A673 (cell line): ENCODE data around the gene FRMD6. TPM values are rescaled to one million over a fixed set of nuclear protein-coding genes. Genes with fewer than 3 reads are reported as not detected.

ENCODE experiments used
- BruUV-seq: library from RNA; stranded (reverse); fragments of 400-500 nt; replicated peaks from 2 replicates; lab custom pipeline; 2021; lab: Mats Ljungman, UMichigan
- CTCF ChIA-PET: fragments of 300-600 bp; sonication (Branson Sonifier 250); formaldehyde crosslinking; loops from one replicate; lab custom pipeline; 2022; ENCODE audit warnings: antibody characterized with exemption; lab: Charles Lee
- POLR2A ChIA-PET: fragments of 300-600 bp; sonication (Branson Sonifier 250); formaldehyde crosslinking; loops from one replicate; lab custom pipeline; 2022; ENCODE audit warnings: antibody characterized with exemption; ENCODE audit not compliant: low non-redundant PET; lab: Charles Lee
- DNase-seq: peaks from one replicate; pipeline ENCODE4 v3.0.0-alpha.2; 2015; ENCODE audit warnings: low spot score
- H3K27ac ChIP-seq: fragments of 200-600 bp; sonication (generic); 2 replicates; pipeline ENCODE4 v1.5.1; 2016; ENCODE audit warnings: mixed run types, low read depth, mild to moderate bottlenecking, mixed read lengths, antibody characterized with exemption, low read length; ENCODE audit not compliant: poor library complexity, severe bottlenecking
- H3K27me3 ChIP-seq: fragments of 200-600 bp; sonication (generic); replicated peaks from 2 replicates; pipeline ENCODE4 v1.6.1; 2017; ENCODE audit warnings: mixed run types, low read depth, mild to moderate bottlenecking, mixed read lengths, antibody characterized with exemption, low read length; ENCODE audit not compliant: insufficient read depth, poor library complexity
- H3K36me3 ChIP-seq: fragments of 200-600 bp; sonication (generic); 2 replicates; pipeline ENCODE4 v1.6.1; 2016; ENCODE audit warnings: mixed run types, mild to moderate bottlenecking, mixed read lengths, antibody characterized with exemption, low read length; ENCODE audit not compliant: insufficient read depth, poor library complexity, severe bottlenecking
- H3K4me1 ChIP-seq: fragments of 200-600 bp; sonication (generic); 2 replicates; pipeline ENCODE4 v1.6.1; 2017; ENCODE audit warnings: mixed run types, mild to moderate bottlenecking, mixed read lengths, antibody characterized with exemption, low read length; ENCODE audit not compliant: insufficient read depth, poor library complexity, severe bottlenecking
- H3K4me3 ChIP-seq: fragments of 200-600 bp; sonication (generic); 2 replicates; pipeline ENCODE4 v1.5.1; 2016; ENCODE audit warnings: low read depth, mixed run types, mild to moderate bottlenecking, mixed read lengths, low read length; ENCODE audit not compliant: poor library complexity, severe bottlenecking
- H3K9me3 ChIP-seq: fragments of 200-600 bp; sonication (generic); 2 replicates; pipeline ENCODE4 v1.6.1; 2016; ENCODE audit warnings: mixed run types, low read depth, mild to moderate bottlenecking, mixed read lengths, antibody characterized with exemption, low read length; ENCODE audit not compliant: poor library complexity, severe bottlenecking
- CTCF ChIP-seq: fragments of 300-800, 200-600 bp; sonication (generic); conservative IDR thresholded peaks from 2 replicates; pipeline ENCODE4 v1.5.1; 2017; ENCODE audit warnings: low read depth, mild to moderate bottlenecking, antibody characterized with exemption, low read length, moderate library complexity, mixed read lengths
- EZH2 ChIP-seq: fragments of 200-600 bp; sonication (generic); IDR thresholded peaks from 2 replicates; pipeline ENCODE4 v1.6.1; 2017; ENCODE audit warnings: borderline replicate concordance, low read depth, mild to moderate bottlenecking, mixed read lengths, antibody characterized with exemption, low read length; ENCODE audit not compliant: poor library complexity, severe bottlenecking
- intact Hi-C: fragments of 100-400 bp; cut with micrococcal nuclease; formaldehyde crosslinking; loops from one replicate; pipeline ENCODE4 v1.10.0; 2022; ENCODE audit not compliant: unreplicated experiment
- total RNA-seq: library from RNA; stranded (reverse); gene quantifications from 2 replicates; pipeline ENCODE4 v1.2.3, GENCODE V29; 2021

Gene FRMD6
- total RNA-seq, 1 experiment from 2014 or later: 27.6 TPM

GRCh38 chr14:51609251-51609954 lies 42.3 kb upstream of the FRMD6 start:
- no peaks in the 10 kb centered on the region for H3K4me1 ChIP-seq
- no peaks in the 10 kb centered on the region for H3K36me3 ChIP-seq
- ChIA-PET POLR2A (no interaction called here), CTCF (no interaction called here)
- no peaks in the 10 kb centered on the region for H3K27me3 ChIP-seq
- H3K27ac ChIP-seq: no peak overlapping the region
- intact Hi-C loops: no loop called here
- no peak for TF ChIP-seq EZH2
- TF ChIP-seq CTCF: no peak
- H3K9me3 ChIP-seq: no peaks in the 10 kb centered on the region
- H3K4me3 ChIP-seq: no peak overlapping the region
- BruUV-seq: no TSS peak
- no peak for DNase-seq

DNA sequence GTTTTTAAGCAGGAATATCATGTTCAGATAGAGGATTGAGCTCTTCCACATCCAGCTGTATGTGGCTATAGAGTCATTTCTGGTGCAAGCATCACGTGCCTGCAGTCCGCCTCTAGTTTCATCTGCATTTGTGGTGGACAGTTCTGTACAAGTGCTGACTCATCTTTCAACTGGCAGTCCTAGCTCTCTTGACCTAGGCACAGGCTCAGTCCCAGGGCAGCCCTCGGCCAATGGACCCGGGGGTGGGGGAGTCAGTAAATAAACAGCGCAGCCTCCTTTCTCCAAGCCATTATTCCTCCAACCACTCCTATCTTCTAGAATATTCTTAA lies 41.8 kb upstream of the FRMD6 start:
- no peaks in the 10 kb centered on the region for H3K9me3 ChIP-seq
- intact Hi-C loops: no loop called here
- no peaks in the 10 kb centered on the region for H3K27me3 ChIP-seq
- H3K4me3 ChIP-seq: no peak overlapping the region
- no peak for DNase-seq
- H3K4me1 ChIP-seq: no peaks in the 10 kb centered on the region
- BruUV-seq: no TSS peak
- H3K27ac ChIP-seq: no peak overlapping the region
- TF ChIP-seq CTCF (no peak), EZH2 (no peak)
- POLR2A ChIA-PET: interaction anchor here (0.6 kb wide), 1 partner anchor 75 kb away, joined by 3 read pairs; no protein-coding TSS in a partner anchor
- H3K36me3 ChIP-seq: no peaks in the 10 kb centered on the region
- CTCF ChIA-PET: no interaction called here

DNA sequence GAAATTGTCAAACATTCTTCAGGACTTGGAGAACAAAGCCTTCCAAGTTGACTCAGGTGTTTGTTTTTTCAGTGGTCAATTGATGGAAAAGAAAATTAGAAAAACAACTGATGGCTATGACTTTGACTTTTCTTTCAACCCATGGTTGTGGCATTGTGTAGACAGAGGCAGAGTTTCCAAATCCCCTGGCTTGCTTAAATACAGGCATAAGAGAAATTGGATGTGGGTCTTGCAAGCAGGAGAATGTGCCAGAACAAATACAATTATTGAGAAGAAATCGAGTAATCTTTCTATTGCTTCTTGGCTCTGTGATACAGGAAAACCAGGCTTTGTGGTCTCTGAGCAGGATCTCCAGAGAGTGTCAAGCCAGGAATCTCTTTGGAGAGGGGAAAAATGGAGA lies 40.9 kb upstream of the FRMD6 start:
- no peak for DNase-seq
- Histone ChIP-seq H3K4me3 (no peak overlapping the region), H3K27ac (no peak overlapping the region), H3K36me3 (no peaks in the 10 kb centered on the region), H3K9me3 (no peaks in the 10 kb centered on the region), H3K27me3 (no peaks in the 10 kb centered on the region), H3K4me1 (no peaks in the 10 kb centered on the region)
- BruUV-seq: no TSS peak
- TF ChIP-seq CTCF: no peak
- no peak for TF ChIP-seq EZH2
- intact Hi-C loops: no loop called here
- ChIA-PET CTCF (no interaction called here), POLR2A (interaction anchor here (0.6 kb wide), 1 partner anchor 74 kb away, joined by 3 read pairs; no protein-coding TSS in a partner anchor)
